Gastroesophageal sphincter (tissue), 4 donors: ENCODE results near the gene CLIP3. TPM values are rescaled to one million over a fixed set of nuclear protein-coding genes. Genes with fewer than 3 reads are reported as not detected.
A peak's percentile ranks its signal among the peaks of the same experiment; 100 is the strongest.
"Not testable (repeated sequence)": the region's sequence is repeated elsewhere in the genome, so short reads cannot be mapped to it uniquely, and the experiment has no call there.

ENCODE experiments used
- ATAC-seq: fragments of 150-250 bp; one replicate; pipeline ENCODE4 v1.9.1; 2016; ENCODE audit warnings: mild to moderate bottlenecking, moderate library complexity
- H3K27ac ChIP-seq, 4 donors: fragments of 200-600 bp; sonication (generic) in 3 of 4; 1 replicate in 3 of 4; 2 replicates in 1 of 4; pipeline ENCODE4 v1.5.1; 2016 to 2019
- H3K27me3 ChIP-seq: fragments of 200-600 bp; sonication (generic); one replicate; pipeline ENCODE4 v1.5.1; 2019
- H3K36me3 ChIP-seq, 2 donors: fragments of 200-600 bp; sonication (generic); one replicate each; pipeline ENCODE4 v1.5.1; 2019; ENCODE audit warnings: control low read depth in 1 of 2
- H3K4me1 ChIP-seq, 3 donors: fragments of 200-600 bp; sonication (generic); 1 replicate in 2 of 3; 2 replicates in 1 of 3; pipeline ENCODE4 v1.5.1; 2016 to 2019; ENCODE audit warnings: control low read depth in 2 of 3
- H3K4me3 ChIP-seq, 2 donors: fragments of 200-600 bp; sonication (generic); one replicate each; pipeline ENCODE4 v1.5.1; 2019; ENCODE audit warnings: mild to moderate bottlenecking in 1 of 2, moderate library complexity in 1 of 2
- H3K9me3 ChIP-seq, 3 donors: fragments of 200-600 bp; sonication (generic); one replicate each; pipeline ENCODE4 v1.5.1; 2017 to 2019; ENCODE audit warnings: control low read depth in 2 of 3
- EP300 ChIP-seq: sonication (generic); formaldehyde crosslinking; IDR thresholded peaks from one replicate; pipeline ENCODE4 v1.6.1; 2017; ENCODE audit warnings: antibody characterized with exemption, mild to moderate bottlenecking
- POLR2A ChIP-seq, 2 donors: fragments of 450-650 bp; IDR thresholded peaks; one replicate each; pipeline ENCODE4 v1.6.1; 2017; ENCODE audit warnings: antibody characterized with exemption in 2 of 2, mild to moderate bottlenecking in 2 of 2, moderate library complexity in 1 of 2
- POLR2AphosphoS5 ChIP-seq: sonication (generic); formaldehyde crosslinking; IDR thresholded peaks from one replicate; pipeline ENCODE4 v1.6.1; 2017; ENCODE audit warnings: antibody characterized with exemption
- WGBS, 2 donors: methylation state at CpG; one replicate each; pipeline ENCODE4 v1.1.5; 2018; ENCODE audit warnings: low coverage in 1 of 2; 5-methylcytosine and 5-hydroxymethylcytosine counted together
- total RNA-seq, 4 donors: library from RNA; depleted of rRNA; stranded (reverse); fragments of >200 nt; gene quantifications; one replicate each; pipeline ENCODE4 v1.1.0, GENCODE V29; 2016
- TF ChIP-seq, protein P1 (sequence below), 4 experiments: fragments of 200-600 bp in 2 of 4; fragments of 450-650 bp in 2 of 4; sonication (generic) in 1 of 4; IDR thresholded peaks; one replicate each; pipeline ENCODE4 v1.5.1; 2017 to 2019; ENCODE audit warnings: antibody characterized with exemption in 4 of 4, mild to moderate bottlenecking in 2 of 4, moderate library complexity in 2 of 4

The CLIP3 gene
- total RNA-seq, 4 donors from 2014 or later: 26.8 to 66.2 (median 31.1) TPM

DNA sequence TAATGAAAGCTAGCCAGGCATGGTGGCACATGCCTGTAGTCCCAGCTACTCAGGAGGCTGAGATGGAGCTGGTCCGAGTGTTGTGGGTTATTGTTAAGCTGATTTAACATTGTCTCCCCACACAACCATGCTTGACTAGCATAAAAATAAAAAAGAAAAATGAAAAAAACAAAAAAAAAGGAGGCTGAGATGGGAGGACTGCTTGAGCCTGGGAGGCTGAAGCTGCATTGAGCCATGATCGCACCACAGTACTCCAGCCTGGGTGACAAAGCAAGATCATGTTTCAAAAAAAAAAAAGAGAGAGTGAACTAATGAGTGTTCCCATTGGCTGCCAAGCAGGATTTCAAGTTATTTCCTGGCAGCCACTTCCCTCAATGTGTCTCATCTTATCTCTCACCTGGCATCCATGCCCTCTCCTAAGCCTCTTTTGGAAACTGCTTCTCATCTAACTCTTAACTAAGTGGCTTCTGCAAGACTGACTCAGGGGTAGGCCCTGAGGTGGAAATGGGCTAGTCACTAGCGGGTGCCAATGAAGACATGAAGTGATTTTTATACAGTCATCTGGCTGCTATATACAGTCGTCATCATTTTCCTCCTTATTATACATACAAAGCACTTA, 16.5 kb upstream of the CLIP3 start:
- Histone ChIP-seq H3K27me3 (no peaks in the 10 kb centered on the region), H3K4me3 (no peak overlapping the region), H3K36me3 (no peaks in the 10 kb centered on the region), H3K9me3 (no peaks in the 10 kb centered on the region), H3K4me1 (peaks cover 0 to 58% (median 0%) of the 10 kb centered on the region in 3 donors), H3K27ac (no peak overlapping the region)
- ATAC-seq: no peak
- WGBS, 2 donors: 83 to 92% methylated on average over 3 to 4 of the region's 4 CpGs
- no peak for TF ChIP-seq EP300
- no peak for TF ChIP-seq POLR2A (IDR thresholded peaks at IDR 0.05)

DNA sequence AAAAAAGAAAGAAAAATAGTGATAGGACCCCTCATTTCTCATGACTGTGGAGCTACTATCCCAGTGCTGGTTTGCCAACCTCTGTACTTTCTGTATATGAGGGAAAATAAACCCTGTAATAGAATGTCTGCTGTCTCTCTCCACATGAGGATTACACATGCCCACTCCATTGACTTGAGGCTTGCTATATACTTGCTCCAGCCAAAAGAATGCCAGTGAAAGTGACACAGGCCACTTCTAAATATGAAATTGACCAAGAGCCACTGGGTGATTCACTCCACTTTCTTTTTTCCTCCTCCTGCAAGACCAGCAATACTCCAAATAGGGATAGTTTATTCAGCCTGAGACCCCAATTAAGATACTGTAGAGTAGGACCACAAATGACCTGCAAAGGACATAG, 15.2 kb upstream of the CLIP3 start:
- Histone ChIP-seq H3K36me3 (no peaks in the 10 kb centered on the region), H3K9me3 (no peaks in the 10 kb centered on the region), H3K4me1 (peaks cover 0 to 67% (median 4%) of the 10 kb centered on the region in 3 donors), H3K27me3 (no peaks in the 10 kb centered on the region), H3K27ac (peak overlapping the region in 3 of 4 donors; percentile 14 to 76 (median 73)), H3K4me3 (no peak overlapping the region)
- ATAC-seq: no peak
- TF ChIP-seq, protein P1, sequence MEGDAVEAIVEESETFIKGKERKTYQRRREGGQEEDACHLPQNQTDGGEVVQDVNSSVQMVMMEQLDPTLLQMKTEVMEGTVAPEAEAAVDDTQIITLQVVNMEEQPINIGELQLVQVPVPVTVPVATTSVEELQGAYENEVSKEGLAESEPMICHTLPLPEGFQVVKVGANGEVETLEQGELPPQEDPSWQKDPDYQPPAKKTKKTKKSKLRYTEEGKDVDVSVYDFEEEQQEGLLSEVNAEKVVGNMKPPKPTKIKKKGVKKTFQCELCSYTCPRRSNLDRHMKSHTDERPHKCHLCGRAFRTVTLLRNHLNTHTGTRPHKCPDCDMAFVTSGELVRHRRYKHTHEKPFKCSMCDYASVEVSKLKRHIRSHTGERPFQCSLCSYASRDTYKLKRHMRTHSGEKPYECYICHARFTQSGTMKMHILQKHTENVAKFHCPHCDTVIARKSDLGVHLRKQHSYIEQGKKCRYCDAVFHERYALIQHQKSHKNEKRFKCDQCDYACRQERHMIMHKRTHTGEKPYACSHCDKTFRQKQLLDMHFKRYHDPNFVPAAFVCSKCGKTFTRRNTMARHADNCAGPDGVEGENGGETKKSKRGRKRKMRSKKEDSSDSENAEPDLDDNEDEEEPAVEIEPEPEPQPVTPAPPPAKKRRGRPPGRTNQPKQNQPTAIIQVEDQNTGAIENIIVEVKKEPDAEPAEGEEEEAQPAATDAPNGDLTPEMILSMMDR (IDR thresholded peaks at IDR 0.05): no peak
- TF ChIP-seq POLR2AphosphoS5 (no peak), EP300 (no peak), POLR2A (IDR thresholded peaks at IDR 0.05) (no peak)

GRCh38 chr19:36046443-36047050, 13.9 kb upstream of the CLIP3 start:
- no peaks in the 10 kb centered on the region for H3K36me3 ChIP-seq
- H3K27me3 ChIP-seq: no peaks in the 10 kb centered on the region
- peak; percentile 46 for ATAC-seq
- 49 to 68% methylated on average over 2 to 5 of the region's 5 CpGs for WGBS, 2 donors
- H3K27ac ChIP-seq: peak overlapping the region; percentile 40 to 76 (median 74)
- no peaks in the 10 kb centered on the region for H3K9me3 ChIP-seq
- no peak overlapping the region for H3K4me3 ChIP-seq
- TF ChIP-seq POLR2AphosphoS5 (peak; percentile 38), EP300 (no peak)
- peaks cover 0 to 71% (median 4%) of the 10 kb centered on the region in 3 donors for H3K4me1 ChIP-seq

DNA sequence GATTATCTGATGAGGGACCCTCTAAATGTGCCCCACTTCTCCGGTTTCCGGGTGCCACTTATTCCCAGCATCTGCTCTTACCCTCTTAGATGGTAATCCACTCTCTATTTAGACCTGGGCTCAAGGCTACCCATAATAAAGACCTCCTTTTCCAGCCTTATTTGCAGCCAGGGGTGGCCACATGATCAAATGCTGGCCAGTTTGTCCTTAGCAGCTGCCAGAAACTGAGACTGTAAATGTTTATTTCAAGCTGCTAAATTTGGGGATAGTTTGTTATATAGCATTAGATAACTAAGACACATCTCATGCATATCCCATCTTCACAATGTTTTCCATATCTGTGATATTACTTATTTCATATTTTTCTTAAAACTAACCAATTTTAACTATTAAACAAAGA, 11.3 kb upstream of the CLIP3 start:
- Histone ChIP-seq H3K27me3 (no peaks in the 10 kb centered on the region), H3K36me3 (peaks cover 0 to 13% of the 10 kb centered on the region in 2 donors), H3K4me3 (no peak overlapping the region), H3K9me3 (no peaks in the 10 kb centered on the region), H3K27ac (peak overlapping the region; percentile 1 to 79 (median 74)), H3K4me1 (peaks cover 0 to 74% (median 4%) of the 10 kb centered on the region in 3 donors)
- TF ChIP-seq POLR2A (IDR thresholded peaks at IDR 0.05) (no peak), EP300 (no peak), POLR2AphosphoS5 (no peak)
- TF ChIP-seq, protein P1 (IDR thresholded peaks at IDR 0.05): no peak
- ATAC-seq: no peak
- WGBS, 2 donors: 68 to 75% methylated on average over 2 of the region's 2 CpGs

GRCh38 chr19:36041831-36042230, 9.2 kb upstream of the CLIP3 start:
- 0 to 11% methylated on average over 3 of the region's 3 CpGs for WGBS, 2 donors
- ATAC-seq: peak; percentile 92
- peaks cover 0 to 31% of the 10 kb centered on the region in 2 donors for H3K36me3 ChIP-seq
- H3K9me3 ChIP-seq: no peaks in the 10 kb centered on the region
- TF ChIP-seq POLR2AphosphoS5 (peak; percentile 56), POLR2A (IDR thresholded peaks at IDR 0.05) (no peak), EP300 (no peak)
- TF ChIP-seq, protein P1 (IDR thresholded peaks at IDR 0.05): no peak
- peaks cover 0 to 61% (median 4%) of the 10 kb centered on the region in 3 donors for H3K4me1 ChIP-seq
- no peaks in the 10 kb centered on the region for H3K27me3 ChIP-seq
- H3K27ac ChIP-seq: peak overlapping the region; percentile 55 to 79 (median 74)
- H3K4me3 ChIP-seq: no peak overlapping the region

DNA sequence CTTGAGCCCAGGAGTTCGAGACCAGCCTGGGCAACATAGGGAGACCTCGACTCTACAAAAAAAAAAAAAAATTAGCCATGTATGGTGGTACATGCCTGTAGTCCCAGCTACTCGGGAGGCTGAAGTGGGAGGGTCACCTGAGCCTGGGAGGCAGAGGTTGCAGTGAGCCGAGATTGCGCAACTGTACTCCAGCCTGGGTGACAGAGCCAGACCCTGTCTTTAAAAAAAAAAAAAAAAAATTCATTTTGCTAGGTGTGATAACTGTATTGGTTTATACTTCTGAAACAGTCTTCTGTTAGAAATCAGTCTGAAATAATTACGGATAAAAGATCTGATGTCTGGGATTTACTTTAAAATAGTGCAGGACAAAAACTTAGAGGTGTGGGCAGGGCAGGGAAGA, 8.4 kb upstream of the CLIP3 start:
- H3K4me1 ChIP-seq: peaks cover 0 to 53% (median 4%) of the 10 kb centered on the region in 3 donors
- not testable (repeated sequence) for H3K27me3 ChIP-seq, ATAC-seq, H3K9me3 ChIP-seq, H3K4me3 ChIP-seq
- H3K27ac ChIP-seq: peak overlapping the region; percentile 30 to 79 (median 74)
- WGBS, 2 donors: 85% methylated on average over 6 of the region's 6 CpGs
- H3K36me3 ChIP-seq: peaks cover 0 to 31% of the 10 kb centered on the region in 2 donors
